Keratinocyte (primary cell): Measurements from ENCODE around the gene ZNF662. TPM values are rescaled to one million over a fixed set of nuclear protein-coding genes. Genes with fewer than 3 reads are reported as not detected.

ENCODE experiments used
- DNase-seq: peaks from one replicate; pipeline ENCODE4 v3.0.0-alpha.2; 2011; ENCODE audit warnings: low read depth, missing footprints, low spot score
- FAIRE-seq: peaks from 2 replicates; lab custom pipeline; 2011; peaks lifted over from hg19 to GRCh38; lab: Jason Lieb, UNC
- H2AFZ ChIP-seq: 2 replicates; pipeline ENCODE4 v1.6.0; 2012; ENCODE audit warnings: low read length, control low read depth, inconsistent platforms; ENCODE audit not compliant: control insufficient read depth
- H3K27ac ChIP-seq: 2 replicates; pipeline ENCODE4 v1.5.1; 2011; ENCODE audit warnings: low read length; ENCODE audit not compliant: control insufficient read depth, insufficient read depth
- H3K27me3 ChIP-seq: 3 replicates; pipeline ENCODE4 v1.6.0; 2011; ENCODE audit warnings: low read length; ENCODE audit not compliant: control insufficient read depth, insufficient read depth; ENCODE audit errors: extremely low read depth
- H3K36me3 ChIP-seq, 2 experiments: 2 replicates in 1 of 2; 3 replicates in 1 of 2; pipeline ENCODE4 v1.5.1; 2011; ENCODE audit warnings: low read length in 2 of 2, mild to moderate bottlenecking in 1 of 2; ENCODE audit not compliant: control insufficient read depth in 2 of 2, insufficient read depth in 2 of 2; ENCODE audit errors: extremely low read depth in 1 of 2
- H3K4me1 ChIP-seq: 3 replicates; pipeline ENCODE4 v1.5.1; 2011; ENCODE audit warnings: low read length; ENCODE audit not compliant: control insufficient read depth, insufficient read depth; ENCODE audit errors: extremely low read depth
- H3K4me2 ChIP-seq: 3 replicates; pipeline ENCODE4 v1.6.0; 2011; ENCODE audit warnings: low read depth, low read length; ENCODE audit not compliant: control insufficient read depth, insufficient read depth; ENCODE audit errors: extremely low read depth
- H3K4me3 ChIP-seq, 3 experiments: fragments of 200-600 bp in 1 of 3; sonication (generic) in 1 of 3; 2 replicates in 2 of 3; 3 replicates in 1 of 3; pipeline ENCODE4 v1.5.1; 2011 to 2016; ENCODE audit warnings: low read length in 3 of 3, mild to moderate bottlenecking in 3 of 3, control low read depth in 2 of 3, inconsistent platforms in 1 of 3, low read depth in 1 of 3, mixed read lengths in 1 of 3, mixed run types in 1 of 3, moderate library complexity in 1 of 3; ENCODE audit not compliant: control insufficient read depth in 2 of 3, insufficient read depth in 2 of 3; ENCODE audit errors: extremely low read depth in 1 of 3
- H3K79me2 ChIP-seq: 2 replicates; pipeline ENCODE4 v1.6.0; 2012; ENCODE audit warnings: low read length; ENCODE audit not compliant: control insufficient read depth, insufficient read depth
- H3K9ac ChIP-seq: 3 replicates; pipeline ENCODE4 v1.6.0; 2011; ENCODE audit warnings: low read length; ENCODE audit not compliant: control insufficient read depth, insufficient read depth; ENCODE audit errors: extremely low read depth
- H3K9me1 ChIP-seq: 3 replicates; pipeline ENCODE4 v1.6.0; 2011; ENCODE audit warnings: low read length; ENCODE audit not compliant: control insufficient read depth, insufficient read depth; ENCODE audit errors: extremely low read depth
- H3K9me3 ChIP-seq: 2 replicates; pipeline ENCODE4 v1.5.1; 2012; ENCODE audit warnings: low read depth, low read length; ENCODE audit not compliant: control insufficient read depth
- H4K20me1 ChIP-seq: 3 replicates; pipeline ENCODE4 v1.6.0; 2011; ENCODE audit warnings: low read length; ENCODE audit not compliant: control insufficient read depth, insufficient read depth; ENCODE audit errors: extremely low read depth
- EZH2 ChIP-seq: IDR thresholded peaks from one replicate; pipeline ENCODE4 v1.6.1; 2012; ENCODE audit warnings: inconsistent platforms, mild to moderate bottlenecking, low read length, moderate library complexity
- dilution Hi-C: fragments of 300-500 bp; cut with MboI; formaldehyde crosslinking; loops from one replicate; pipeline ENCODE4 v1.7.0; 2020; ENCODE audit warnings: low sequenced_read_pairs; ENCODE audit not compliant: extremely low pct_ligation_motif_present
- polyA plus RNA-seq, 5 experiments: library from polyadenylated mRNA; depleted of rRNA in 3 of 5; stranded (reverse) in 3 of 5; stranded (forward) in 1 of 5; unstranded in 1 of 5; fragments of >200 nt; gene quantifications; 1 replicate in 1 of 5; 2 replicates in 3 of 5; 3 replicates in 1 of 5; pipeline versions ENCODE4 v1.2.1 to v1.2.3, GENCODE V29; 2011 to 2012; ENCODE audit warnings: missing spikeins in 2 of 5, low read depth in 1 of 5, low replicate concordance in 1 of 5
- TF ChIP-seq, protein P1 (sequence below), 3 experiments: IDR thresholded peaks in 1 of 3; conservative IDR thresholded peaks in 1 of 3; optimal IDR thresholded peaks in 1 of 3; 2 replicates in 2 of 3; 3 replicates in 1 of 3; pipeline versions ENCODE3 to v1.5.1; 2011; ENCODE audit warnings: low read length in 3 of 3, mild to moderate bottlenecking in 3 of 3, moderate library complexity in 2 of 3, control low read depth in 1 of 3, inconsistent platforms in 1 of 3; ENCODE audit not compliant: insufficient read depth in 2 of 3; ENCODE audit errors: extremely low read depth in 1 of 3

The ZNF662 gene
- polyA plus RNA-seq, 1 donor (not counting 4 experiments of a cell fraction or from before 2014, with no cell fraction given), result 1.4 TPM

DNA sequence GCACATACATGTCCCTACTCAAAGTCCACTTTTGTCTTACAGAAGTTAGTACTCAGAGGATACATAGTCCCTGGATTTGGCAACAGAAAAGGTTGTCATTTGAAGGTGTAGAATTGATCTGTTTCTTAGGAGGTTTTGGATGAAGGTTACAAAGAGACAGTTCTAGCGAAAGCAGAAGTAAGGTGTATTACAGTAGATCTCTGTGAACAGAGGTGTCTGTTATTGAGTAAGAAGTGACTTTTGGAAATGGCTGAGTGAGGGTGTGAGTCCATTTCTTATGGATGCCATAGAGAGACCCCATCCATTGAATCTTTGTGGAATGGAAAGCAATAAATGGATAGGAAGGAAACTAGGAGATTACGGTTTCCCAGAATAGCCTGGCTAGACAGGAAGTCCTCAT is 5.6 kb downstream of the ZNF662 start:
- H3K27ac ChIP-seq, result no peak overlapping the region
- H3K4me3 ChIP-seq, result no peak overlapping the region
- H3K79me2 ChIP-seq, result no peaks in the 10 kb centered on the region
- DNase-seq, result no peak
- no peak overlapping the region for H3K4me2 ChIP-seq
- FAIRE-seq, result no peak
- no peaks in the 10 kb centered on the region for H4K20me1 ChIP-seq
- H3K9me1 ChIP-seq, result no peaks in the 10 kb centered on the region
- H3K4me1 ChIP-seq, result peaks cover 3% of the 10 kb centered on the region
- H2AFZ ChIP-seq, result no peak overlapping the region
- no peak overlapping the region for H3K9ac ChIP-seq
- H3K9me3 ChIP-seq, result peaks cover 12% of the 10 kb centered on the region
- dilution Hi-C loops, result no loop called here
- no peak for TF ChIP-seq EZH2
- TF ChIP-seq, protein P1, sequence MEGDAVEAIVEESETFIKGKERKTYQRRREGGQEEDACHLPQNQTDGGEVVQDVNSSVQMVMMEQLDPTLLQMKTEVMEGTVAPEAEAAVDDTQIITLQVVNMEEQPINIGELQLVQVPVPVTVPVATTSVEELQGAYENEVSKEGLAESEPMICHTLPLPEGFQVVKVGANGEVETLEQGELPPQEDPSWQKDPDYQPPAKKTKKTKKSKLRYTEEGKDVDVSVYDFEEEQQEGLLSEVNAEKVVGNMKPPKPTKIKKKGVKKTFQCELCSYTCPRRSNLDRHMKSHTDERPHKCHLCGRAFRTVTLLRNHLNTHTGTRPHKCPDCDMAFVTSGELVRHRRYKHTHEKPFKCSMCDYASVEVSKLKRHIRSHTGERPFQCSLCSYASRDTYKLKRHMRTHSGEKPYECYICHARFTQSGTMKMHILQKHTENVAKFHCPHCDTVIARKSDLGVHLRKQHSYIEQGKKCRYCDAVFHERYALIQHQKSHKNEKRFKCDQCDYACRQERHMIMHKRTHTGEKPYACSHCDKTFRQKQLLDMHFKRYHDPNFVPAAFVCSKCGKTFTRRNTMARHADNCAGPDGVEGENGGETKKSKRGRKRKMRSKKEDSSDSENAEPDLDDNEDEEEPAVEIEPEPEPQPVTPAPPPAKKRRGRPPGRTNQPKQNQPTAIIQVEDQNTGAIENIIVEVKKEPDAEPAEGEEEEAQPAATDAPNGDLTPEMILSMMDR (optimal IDR thresholded peaks at IDR 0.05 in 1 of 3, IDR thresholded peaks at IDR 0.05 in 1 of 3, conservative IDR thresholded peaks at IDR 0.05 in 1 of 3; ENCODE audit: extremely low read depth in 1 of 3, insufficient read depth in 2 of 3, low read length in 3 of 3), result no peak
- H3K27me3 ChIP-seq, result peaks cover 10% of the 10 kb centered on the region
- H3K36me3 ChIP-seq, result no peaks in the 10 kb centered on the region

DNA sequence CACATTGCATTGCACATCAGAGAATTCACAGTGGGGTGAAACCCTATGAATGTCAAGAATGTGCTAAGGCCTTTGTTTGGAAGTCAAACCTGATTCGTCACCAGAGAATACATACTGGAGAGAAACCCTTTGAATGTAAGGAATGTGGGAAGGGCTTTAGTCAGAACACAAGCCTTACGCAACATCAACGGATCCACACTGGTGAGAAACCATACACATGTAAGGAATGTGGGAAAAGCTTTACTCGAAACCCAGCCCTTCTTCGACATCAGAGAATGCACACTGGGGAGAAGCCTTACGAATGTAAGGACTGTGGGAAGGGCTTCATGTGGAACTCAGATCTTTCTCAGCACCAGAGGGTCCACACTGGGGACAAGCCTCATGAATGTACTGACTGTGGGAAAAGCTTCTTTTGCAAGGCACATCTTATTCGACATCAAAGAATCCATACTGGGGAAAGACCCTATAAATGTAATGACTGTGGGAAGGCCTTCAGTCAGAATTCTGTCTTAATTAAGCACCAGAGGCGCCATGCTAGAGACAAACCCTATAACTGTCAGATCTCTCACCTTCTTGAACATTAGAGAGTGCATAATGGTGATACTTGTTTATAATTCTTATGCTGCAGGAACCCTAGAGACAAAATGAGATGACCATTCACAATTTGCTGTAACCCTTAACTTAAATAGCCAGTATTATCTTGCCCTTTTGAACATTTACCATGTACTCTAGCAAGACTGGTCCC is 9.0 kb downstream of the ZNF662 start:
- Histone ChIP-seq H3K4me1 (no peaks in the 10 kb centered on the region), H3K27ac (no peak overlapping the region)
- dilution Hi-C loops, result no loop called here

More for the DNA sequence above, 9.0 kb downstream of the ZNF662 start:
- no peak for TF ChIP-seq EZH2
- TF ChIP-seq, protein P1 (optimal IDR thresholded peaks at IDR 0.05 in 1 of 3, IDR thresholded peaks at IDR 0.05 in 1 of 3, conservative IDR thresholded peaks at IDR 0.05 in 1 of 3; ENCODE audit: extremely low read depth in 1 of 3, insufficient read depth in 2 of 3, low read length in 3 of 3), result no peak
- H3K36me3 ChIP-seq, result no peaks in the 10 kb centered on the region
- no peaks in the 10 kb centered on the region for H3K9me1 ChIP-seq
- FAIRE-seq (no peak), DNase-seq (no peak)
- no peak overlapping the region for H3K4me2 ChIP-seq
- no peaks in the 10 kb centered on the region for H4K20me1 ChIP-seq
- H3K4me3 ChIP-seq, result no peak overlapping the region
- no peak overlapping the region for H3K9ac ChIP-seq
- no peaks in the 10 kb centered on the region for H3K79me2 ChIP-seq
- H3K9me3 ChIP-seq, result peaks cover 15% of the 10 kb centered on the region
- H2AFZ ChIP-seq, result no peak overlapping the region
- no peaks in the 10 kb centered on the region for H3K27me3 ChIP-seq
